GM21786 (cell line): ENCODE measurements around the gene IQSEC1.

Source experiments
- ATAC-seq: cut with Tn5 transposase; IDR thresholded peaks from one replicate; pipeline ENCODE4 v1.9.1; 2021; ENCODE audit not compliant: unreplicated experiment

Gene IQSEC1

DNA sequence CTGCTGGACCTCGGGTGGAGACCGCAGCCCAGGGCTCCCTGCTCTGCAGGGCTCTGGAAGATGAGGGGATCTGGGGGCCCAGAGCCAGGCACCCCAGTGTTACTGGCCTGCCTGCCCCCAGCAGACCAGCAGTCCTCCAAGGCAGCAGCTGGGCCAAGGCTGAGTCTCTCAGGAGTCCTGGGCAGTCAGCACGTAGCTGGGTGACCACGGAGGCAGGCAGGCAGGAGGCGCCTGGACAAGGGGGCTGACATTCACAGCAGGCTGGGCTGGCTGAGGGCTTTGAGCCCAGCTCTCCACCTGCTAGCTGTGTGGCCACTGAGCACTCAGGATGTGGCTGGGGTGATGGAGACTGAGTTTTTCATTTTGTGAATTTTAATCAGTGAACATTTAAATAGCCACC lies 67.9 kb downstream of the IQSEC1 start:
- no peak for ATAC-seq

DNA sequence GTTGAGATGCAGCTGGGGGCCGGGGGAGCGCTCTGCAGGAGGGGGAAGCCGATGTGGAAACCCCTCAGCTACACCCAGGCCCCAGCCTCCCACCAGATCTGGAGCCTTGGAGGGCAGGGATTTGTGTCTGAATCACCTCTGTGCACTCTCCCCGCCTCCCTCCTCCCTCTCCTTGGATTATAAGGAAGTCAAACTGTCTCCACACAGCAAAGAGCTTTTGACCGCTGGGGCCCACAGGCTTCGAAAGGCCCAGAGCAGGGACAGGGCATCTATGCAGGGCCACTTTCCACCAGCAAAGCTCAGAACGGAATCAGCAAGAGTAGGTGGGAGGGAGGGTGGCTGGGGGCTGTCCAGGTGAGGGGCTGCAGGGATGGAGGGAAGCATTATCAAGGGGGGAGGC lies 68.9 kb downstream of the IQSEC1 start:
- no peak for ATAC-seq

GRCh38 chr3:13003608-13004007 lies 69.6 kb downstream of the IQSEC1 start:
- no peak for ATAC-seq

GRCh38 chr3:13002398-13003124 lies 70.7 kb downstream of the IQSEC1 start:
- peak; percentile 51 for ATAC-seq

GRCh38 chr3:12999147-13000140 lies 73.8 kb downstream of the IQSEC1 start:
- ATAC-seq = peak; percentile 59

DNA sequence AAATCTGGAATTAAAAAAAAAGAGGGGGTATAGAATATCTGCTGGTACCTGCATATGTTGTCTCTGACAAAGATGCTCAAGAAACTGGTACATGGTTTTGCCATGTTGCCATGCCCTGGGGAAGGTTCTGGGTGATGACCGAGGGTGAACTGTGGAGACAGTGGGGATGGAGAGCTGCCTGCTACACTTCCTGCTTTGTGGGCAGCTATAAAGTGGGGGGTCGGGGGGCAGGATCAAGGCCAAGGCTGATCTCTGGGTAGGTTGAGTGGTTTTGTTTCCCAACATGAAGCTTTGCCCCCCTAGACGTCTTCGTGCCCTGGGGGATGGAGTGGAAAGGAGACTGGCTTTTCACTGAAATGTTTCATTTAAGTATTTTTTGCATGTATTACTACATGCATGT lies 74.6 kb downstream of the IQSEC1 start:
- no peak for ATAC-seq

GRCh38 chr3:12997387-12997786 lies 75.8 kb downstream of the IQSEC1 start:
- no peak for ATAC-seq

GRCh38 chr3:12996181-12996506 lies 77.1 kb downstream of the IQSEC1 start:
- no peak for ATAC-seq

DNA sequence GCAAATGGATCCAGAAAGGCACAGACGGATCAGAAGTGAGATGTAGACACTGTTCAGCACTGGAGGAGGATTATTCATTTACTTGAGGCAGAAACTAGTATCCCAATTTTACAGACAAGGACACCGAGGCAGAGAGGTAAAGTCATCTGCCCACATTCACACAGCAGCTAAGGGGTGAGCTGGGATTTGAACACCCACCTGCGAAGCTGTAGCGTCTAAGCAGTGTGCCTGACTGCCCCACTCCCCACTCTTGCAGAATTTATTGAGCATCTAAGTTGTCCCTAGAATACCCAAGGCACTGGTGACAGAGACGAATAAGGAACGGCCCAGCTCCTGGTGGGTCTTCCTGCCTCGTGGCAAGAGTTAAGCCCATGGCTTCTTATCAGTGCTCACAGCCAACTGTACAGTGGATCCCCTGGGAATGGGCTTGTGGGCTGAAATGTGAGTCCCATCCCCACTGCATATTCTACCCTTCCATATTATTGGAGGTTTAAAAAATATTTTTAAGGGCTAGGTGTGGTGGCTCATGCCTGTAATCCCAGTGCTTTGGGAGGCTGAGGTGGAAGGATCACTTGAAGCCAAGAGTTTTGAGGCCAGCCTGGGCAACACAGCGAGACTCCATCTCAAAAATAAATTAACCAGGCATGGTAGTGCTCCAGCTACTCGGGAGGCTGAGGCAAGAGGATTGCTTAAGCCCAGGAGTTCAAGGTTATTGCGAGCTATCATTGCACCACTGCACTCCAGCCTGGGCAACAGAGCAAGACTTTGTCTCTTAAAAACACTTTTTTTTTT lies 77.6 kb downstream of the IQSEC1 start:
- no peak for ATAC-seq

DNA sequence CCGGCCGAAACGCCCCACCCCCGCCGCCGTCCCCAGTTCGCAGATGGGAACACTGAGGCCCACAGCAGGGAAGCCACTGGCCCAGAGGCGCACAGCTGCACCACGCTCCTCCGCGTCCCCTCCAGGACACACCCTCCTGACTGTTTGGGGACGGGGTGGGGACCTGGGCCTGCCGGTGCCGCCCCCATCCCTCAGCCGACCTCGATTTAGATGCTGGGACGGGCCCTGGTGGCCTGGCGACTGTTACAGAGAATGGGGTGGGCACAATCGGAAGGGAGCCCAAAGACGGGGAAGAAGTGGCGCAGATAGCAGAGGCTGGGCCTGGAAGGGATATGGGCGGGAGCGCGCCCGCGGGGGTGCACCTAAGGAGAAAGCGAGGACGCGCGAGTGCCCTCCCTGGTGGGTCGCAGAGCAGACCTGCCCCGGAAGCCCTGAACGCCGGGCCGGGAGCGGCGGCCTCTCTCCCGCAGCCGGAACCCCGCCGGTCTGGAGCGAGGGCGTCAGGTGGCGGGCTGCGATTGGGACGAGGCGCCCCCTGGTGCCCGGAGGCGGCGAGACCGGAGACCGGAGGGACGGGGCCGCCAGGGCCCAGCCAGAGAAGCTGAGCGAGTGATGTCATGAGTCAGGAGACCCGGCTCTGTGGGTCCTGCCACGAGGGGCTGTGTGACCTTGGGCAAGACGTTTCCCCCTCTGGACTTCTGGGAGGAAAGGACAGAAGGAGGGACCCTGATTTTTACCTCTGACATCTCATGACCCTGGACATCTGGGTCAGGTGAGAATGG lies 78.4 kb downstream of the IQSEC1 start:
- ATAC-seq = peak; percentile 49

- ATAC-seq = no peak
These were observed 78.9 kb downstream of the IQSEC1 start for GRCh38 chr3:12994357-12994606.

DNA sequence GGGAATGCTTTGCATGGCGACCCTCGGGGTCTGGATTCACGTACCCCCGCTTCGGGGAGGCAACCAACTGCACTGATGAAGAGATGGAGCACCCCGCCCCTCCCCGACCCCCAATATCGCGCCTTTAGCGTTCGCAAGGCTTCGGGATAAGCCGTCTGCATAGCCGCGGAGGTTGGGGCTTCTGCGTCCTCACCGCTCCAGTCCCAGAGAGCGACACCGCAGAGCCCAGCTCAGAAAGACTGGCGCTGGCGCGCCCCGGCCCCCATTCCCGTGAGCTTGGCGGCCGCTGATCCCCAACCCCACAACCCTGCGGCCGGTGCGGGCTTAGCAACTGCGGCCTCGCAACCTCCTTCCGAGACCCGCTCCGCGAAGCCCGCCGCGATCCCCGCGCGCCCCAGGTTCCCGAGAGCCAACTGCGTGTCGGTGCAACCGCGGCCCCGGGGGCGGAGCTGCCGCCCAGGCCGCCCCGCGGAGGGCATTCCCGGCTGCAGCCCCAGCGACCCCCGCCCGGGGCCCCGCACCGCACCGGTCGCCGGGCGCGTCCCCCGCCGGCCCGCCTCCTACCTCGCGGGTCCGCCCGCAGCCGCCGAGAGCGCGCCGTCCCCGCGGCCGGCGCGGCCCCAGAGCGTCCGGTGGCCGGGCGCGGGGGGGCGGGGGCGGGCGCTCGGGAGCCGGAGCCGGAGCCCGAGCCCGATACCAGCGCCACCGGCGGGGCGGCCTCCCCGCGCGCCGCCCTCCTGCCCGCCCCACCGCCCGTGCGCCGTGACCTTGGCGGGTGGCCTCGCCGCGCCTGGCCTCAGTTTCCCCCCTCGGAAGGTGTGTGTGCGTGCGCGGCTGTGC lies 79.5 kb downstream of the IQSEC1 start:
- ATAC-seq = no peak

GRCh38 chr3:12992629-12993516 lies 80.4 kb downstream of the IQSEC1 start:
- ATAC-seq = no peak

- no peak for ATAC-seq
These were observed 81.4 kb downstream of the IQSEC1 start for GRCh38 chr3:12991861-12992281.

- ATAC-seq = no peak
These were observed 81.8 kb downstream of the IQSEC1 start for GRCh38 chr3:12991481-12991837.

- no peak for ATAC-seq
These were observed 82.3 kb downstream of the IQSEC1 start for GRCh38 chr3:12990781-12991480.

DNA sequence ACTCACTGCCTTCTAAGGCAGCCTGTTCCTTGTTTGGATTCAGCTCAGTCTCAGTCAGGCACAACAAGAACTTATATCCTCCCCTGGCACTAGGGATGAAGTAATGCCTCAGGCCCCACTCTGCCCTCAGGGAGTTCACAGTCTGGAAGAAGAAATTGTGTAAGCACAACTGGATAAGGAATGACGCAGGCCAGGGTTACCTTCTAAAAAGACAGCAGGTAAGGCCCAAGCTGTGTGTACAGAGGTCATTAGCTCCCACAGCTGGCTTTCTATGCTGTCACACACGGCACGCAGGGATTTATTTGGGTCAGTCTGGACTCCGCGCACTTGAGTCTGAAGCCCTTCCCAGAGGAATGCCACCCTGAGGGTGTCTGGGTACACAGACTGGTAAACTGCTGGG lies 82.9 kb downstream of the IQSEC1 start:
- no peak for ATAC-seq

DNA sequence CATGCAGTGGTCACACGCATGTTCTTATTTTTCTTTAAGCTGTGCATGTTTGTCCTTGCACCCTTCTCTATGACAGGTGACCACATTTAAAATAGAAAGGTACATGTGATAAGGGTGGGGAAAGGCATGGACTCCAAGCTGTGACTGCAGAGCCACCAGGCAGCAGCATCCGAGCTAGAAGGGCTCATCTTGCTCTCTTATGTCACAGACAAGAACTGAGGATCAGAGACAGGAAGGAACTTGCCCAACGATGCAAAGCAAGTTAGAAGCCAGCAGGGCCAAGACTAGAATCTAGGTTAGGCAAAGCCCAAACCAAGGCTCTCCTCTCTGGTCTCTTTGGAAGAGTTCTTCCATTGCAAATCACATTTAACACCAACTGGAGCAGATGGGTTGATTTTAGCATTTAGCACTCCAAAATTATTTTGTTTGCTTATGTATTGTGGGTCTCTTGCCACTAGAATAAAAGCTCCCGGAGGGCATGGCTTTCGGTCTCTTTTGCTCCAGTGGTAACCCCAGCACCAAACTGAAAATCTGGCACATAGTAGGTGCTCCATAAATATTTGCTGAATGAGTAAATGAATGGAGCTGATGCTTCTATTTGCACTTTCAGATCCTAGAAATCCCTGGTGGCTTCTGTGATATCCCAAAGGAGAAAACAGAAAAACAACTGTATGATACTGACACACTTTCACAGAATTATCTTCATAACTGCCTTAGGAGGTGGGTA lies 84.3 kb downstream of the IQSEC1 start:
- ATAC-seq = no peak
